Activated CD4-positive, alpha-beta T cell treated with anti-CD3 and anti-CD28 coated beads for 24 hours (primary cell): ENCODE results near the gene OPCML.

Experiments used
- DNase-seq, 2 donors: peaks; one replicate each; pipeline ENCODE4 v3.0.0-alpha.2; 2020; ENCODE audit warnings: low read depth in 2 of 2

The OPCML gene

DNA sequence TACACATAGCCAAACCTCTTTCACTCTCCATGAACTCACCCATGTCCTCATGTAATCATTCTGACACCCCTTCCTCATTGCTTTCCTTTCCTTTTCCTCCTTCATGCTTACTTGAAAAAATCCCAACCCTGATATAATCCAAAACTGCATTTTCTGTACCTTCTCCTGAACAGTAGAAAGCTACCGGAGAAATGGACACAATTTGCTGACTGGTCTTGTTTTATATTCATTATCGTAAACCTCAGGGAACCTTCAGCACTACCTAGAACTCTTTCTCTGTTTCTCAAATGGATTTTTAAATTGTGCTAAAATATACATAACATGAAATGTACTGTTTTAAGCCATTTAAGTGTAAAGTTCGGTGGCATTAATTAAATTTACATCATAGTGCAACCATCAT lies 1165.0 kb downstream of the OPCML start:
- no peak for DNase-seq

DNA sequence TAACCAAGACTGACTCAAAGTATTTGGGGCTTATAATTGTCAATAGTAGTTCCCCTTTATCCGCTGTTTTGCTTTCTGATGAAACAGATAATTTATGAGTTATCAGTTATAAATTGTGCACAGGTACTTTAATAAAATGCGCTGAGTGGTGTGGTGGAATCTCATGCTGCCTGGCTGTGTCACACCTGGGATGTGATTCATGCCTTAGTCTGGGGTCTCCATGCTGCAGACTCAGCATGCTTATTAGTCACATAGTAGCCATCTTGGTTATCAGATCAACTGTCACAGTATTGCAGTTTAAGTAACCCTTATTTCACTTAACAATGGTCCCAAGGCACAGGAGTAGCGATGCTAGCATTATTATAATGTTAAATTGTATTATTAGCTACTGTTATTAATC lies 1166.7 kb downstream of the OPCML start:
- DNase-seq = no peak
